Activated CD8-positive, alpha-beta memory T cell treated with anti-CD3 and anti-CD28 coated beads, Interleukin-2, amount 10 ng/mL, durations not matched to agents 7 days and 5 days (primary cell): Measurements from ENCODE around the gene EBNA1BP2. TPM values are rescaled to one million over a fixed set of nuclear protein-coding genes. Genes with fewer than 3 reads are reported as not detected.
"Not testable (repeated sequence)": the region's sequence is repeated elsewhere in the genome, so short reads cannot be mapped to it uniquely, and the experiment has no call there.

Source experiments
- ATAC-seq: fragments of 150-1000 bp; cut with Tn5 transposase; one replicate; pipeline ENCODE4 v1.10.0; 2021; ENCODE audit warnings: moderate library complexity
- CTCF ChIA-PET: fragments of 350-600 bp; sonication (Branson Sonifier 250); formaldehyde crosslinking; loops from one replicate; lab custom pipeline; 2021; ENCODE audit warnings: antibody characterized with exemption; lab: Charles Lee
- DNase-seq: peaks from one replicate; pipeline ENCODE4 v3.0.0-alpha.2; 2020
- H3K27ac Mint-ChIP-seq: one replicate; pipeline ENCODE4 v1.8.0; 2021; ENCODE audit warnings: mild to moderate bottlenecking, mixed read lengths
- H3K27me3 Mint-ChIP-seq: one replicate; pipeline ENCODE4 v1.8.0; 2021; ENCODE audit warnings: mixed read lengths
- H3K36me3 Mint-ChIP-seq: one replicate; pipeline ENCODE4 v1.8.0; 2021; ENCODE audit warnings: mild to moderate bottlenecking, mixed read lengths
- H3K4me1 Mint-ChIP-seq: one replicate; pipeline ENCODE4 v1.8.0; 2021; ENCODE audit warnings: mixed read lengths
- H3K4me3 Mint-ChIP-seq: one replicate; pipeline ENCODE4 v1.8.0; 2021; ENCODE audit warnings: mild to moderate bottlenecking, moderate library complexity, mixed read lengths
- H3K9me3 Mint-ChIP-seq: one replicate; pipeline ENCODE4 v1.8.0; 2022; ENCODE audit warnings: low read depth, mixed read lengths
- microRNA-seq: library from miRNA; unstranded; fragments of <30 nt; microRNA quantifications from one replicate; pipeline ENCODE4 v1.2.0, GENCODE V29; 2022
- total RNA-seq, 2 experiments: library from RNA; stranded (reverse); gene quantifications; one replicate each; pipeline ENCODE4 v1.2.3, GENCODE V29; 2021

EBNA1BP2 gene
- total RNA-seq, 2 experiments from 2014 or later, result 60.0 to 68.7 TPM

- Mint-ChIP-seq H3K27me3 (peaks cover 47% of the 10 kb centered on the region), H3K9me3 (no peaks in the 10 kb centered on the region), H3K4me1 (no peaks in the 10 kb centered on the region), H3K4me3 (no peak overlapping the region), H3K27ac (no peak overlapping the region), H3K36me3 (no peaks in the 10 kb centered on the region)
- ATAC-seq, result no peak
- no peak for DNase-seq
- CTCF ChIA-PET, result no interaction called here
Observed at GRCh38 chr1:43129426-43129825, 42.7 kb downstream of the EBNA1BP2 start.

- H3K27ac Mint-ChIP-seq, result no peak overlapping the region
- ATAC-seq (no peak), DNase-seq (no peak)
- no peak overlapping the region for H3K4me3 Mint-ChIP-seq
- H3K4me1 Mint-ChIP-seq, result no peaks in the 10 kb centered on the region
- H3K9me3 Mint-ChIP-seq, result no peaks in the 10 kb centered on the region
- CTCF ChIA-PET, result no interaction called here
- H3K27me3 Mint-ChIP-seq, result peaks cover 46% of the 10 kb centered on the region
- H3K36me3 Mint-ChIP-seq, result no peaks in the 10 kb centered on the region
Observed at GRCh38 chr1:43128816-43129215, 43.3 kb downstream of the EBNA1BP2 start.

- Mint-ChIP-seq H3K9me3 (no peaks in the 10 kb centered on the region), H3K27ac (no peak overlapping the region), H3K4me1 (no peaks in the 10 kb centered on the region), H3K4me3 (no peak overlapping the region), H3K27me3 (peaks cover 36% of the 10 kb centered on the region), H3K36me3 (no peaks in the 10 kb centered on the region)
- ATAC-seq (no peak), DNase-seq (no peak)
- CTCF ChIA-PET, result no interaction called here
Observed at GRCh38 chr1:43123031-43123430, 49.1 kb downstream of the EBNA1BP2 start.

- no peaks in the 10 kb centered on the region for H3K36me3 Mint-ChIP-seq
- CTCF ChIA-PET, result no interaction called here
- ATAC-seq, result no peak
Observed at GRCh38 chr1:43121256-43121900, 50.7 kb downstream of the EBNA1BP2 start.

DNA sequence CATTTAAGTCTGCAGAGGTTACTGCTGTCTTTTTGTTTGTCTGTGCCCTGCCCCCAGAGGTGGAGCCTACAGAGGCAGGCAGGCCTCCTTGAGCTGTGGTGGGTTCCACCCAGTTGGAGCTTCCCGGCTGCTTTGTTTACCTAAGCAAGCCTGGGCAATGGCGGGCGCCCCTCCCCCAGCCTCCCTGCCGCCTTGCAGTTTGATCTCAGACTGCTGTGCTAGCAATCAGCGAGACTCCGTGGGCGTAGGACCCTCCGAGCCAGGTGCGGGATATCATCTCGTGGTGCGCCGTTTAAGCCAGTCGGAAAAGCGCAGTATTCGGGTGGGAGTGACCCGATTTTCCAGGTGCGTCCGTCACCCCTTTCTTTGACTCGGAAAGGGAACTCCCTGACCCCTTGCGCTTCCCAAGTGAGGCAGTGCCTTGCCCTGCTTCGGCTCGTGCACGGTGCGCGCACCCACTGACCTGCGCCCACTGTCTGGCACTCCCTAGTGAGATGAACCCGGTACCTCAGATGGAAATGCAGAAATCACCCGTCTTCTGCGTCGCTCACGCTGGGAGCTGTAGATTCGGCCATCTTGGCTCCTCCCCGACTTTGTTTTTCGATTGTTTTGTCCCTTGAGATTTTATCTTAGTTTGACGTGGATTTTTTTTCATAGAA lies 52.0 kb downstream of the EBNA1BP2 start:
- not testable (repeated sequence) for H3K4me1 Mint-ChIP-seq

More at GRCh38 chr1:43121256-43121900, 50.7 kb downstream of the EBNA1BP2 start:
- no peak for DNase-seq
- no peak overlapping the region for H3K27ac Mint-ChIP-seq
- peaks cover 27% of the 10 kb centered on the region for H3K27me3 Mint-ChIP-seq
- no peaks in the 10 kb centered on the region for H3K4me1 Mint-ChIP-seq
- no peak overlapping the region for H3K4me3 Mint-ChIP-seq
- H3K9me3 Mint-ChIP-seq, result no peaks in the 10 kb centered on the region

More for the DNA sequence above, 52.0 kb downstream of the EBNA1BP2 start:
- H3K27ac Mint-ChIP-seq, H3K4me3 Mint-ChIP-seq, CTCF ChIA-PET, DNase-seq, H3K9me3 Mint-ChIP-seq, H3K36me3 Mint-ChIP-seq, ATAC-seq: not testable (repeated sequence)
- H3K27me3 Mint-ChIP-seq, result peaks cover 23% of the 10 kb centered on the region

Small RNA genes within 50 kb of the gene (microRNA-seq; reads per million reads assigned to microRNA genes)
- 1.7 reads per million for gene MIR6733

Other genes with a start within 250 kb of the EBNA1BP2 start
- 100 to 1,000 TPM; 113 to 140 TPM for gene SLC2A1, start 213.4 kb downstream of the EBNA1BP2 start, total RNA-seq
- under 1 TPM; 0.09 TPM for gene CFAP57, start within 50 bp of the EBNA1BP2 start, total RNA-seq
- not detected for gene TMEM125, start 97.7 kb upstream of the EBNA1BP2 start, total RNA-seq
- not detected for gene C1orf210, start 113.3 kb upstream of the EBNA1BP2 start, total RNA-seq
- gene TIE1, start 128.7 kb upstream of the EBNA1BP2 start, total RNA-seq, result 1 to 10 TPM in 1 of 2 experiments, under 1 TPM in 1; 0.55 to 1.9 TPM
- gene MPL, start 165.5 kb upstream of the EBNA1BP2 start, total RNA-seq, result not detected
- 100 to 1,000 TPM; 188 to 194 TPM for gene CDC20, start 186.7 kb upstream of the EBNA1BP2 start, total RNA-seq
- 10 to 100 TPM; 64.4 to 74.2 TPM for gene ELOVL1, start 195.7 kb upstream of the EBNA1BP2 start, total RNA-seq
- 10 to 100 TPM; 38.7 to 43.6 TPM for gene MED8, start 217.5 kb upstream of the EBNA1BP2 start, total RNA-seq
- gene SZT2, start 217.6 kb upstream of the EBNA1BP2 start, total RNA-seq, result 10 to 100 TPM; 52.2 to 60.2 TPM